ENCODE results near the gene SNX25. TPM values are rescaled to one million over a fixed set of nuclear protein-coding genes. Genes with fewer than 3 reads are reported as not detected.
"Not testable (repeated sequence)": the region's sequence is repeated elsewhere in the genome, so short reads cannot be mapped to it uniquely, and the experiment has no call there.

SNX25 gene
- total and polyA plus RNA-seq, 10 of the 15 experiments (the other 5 are each of a cell fraction or from before 2014, with no cell fraction given) = 11.2 to 117 (median 62.8) TPM

GRCh38 chr4:185362570-185362969, 153.2 kb downstream of the SNX25 start:
- H3K9me3 ChIP-seq (replicated peaks; ENCODE audit: control insufficient read depth, insufficient read depth, low read length); DNase-seq (ENCODE audit: low read depth, low spot score); FAIRE-seq; H3K4me3 ChIP-seq; H3K4me2 ChIP-seq (ENCODE audit: control insufficient read depth, insufficient read depth); H4K20me1 ChIP-seq (ENCODE audit: control insufficient read depth, insufficient read depth); H3K79me2 ChIP-seq (ENCODE audit: control insufficient read depth, insufficient read depth, low read length); in situ Hi-C loops (cut with MboI); H3K27me3 ChIP-seq (replicated peaks in 1 of 2; ENCODE audit: control insufficient read depth in 2 of 2, insufficient read depth in 2 of 2, low read length in 1 of 2); H3K4me1 ChIP-seq (ENCODE audit: control insufficient read depth, insufficient read depth, low read length); H2AFZ ChIP-seq (ENCODE audit: control insufficient read depth, low read depth, low read length); BruUV-seq (replicated peaks); intact Hi-C loops (cut with micrococcal nuclease; ENCODE audit: unreplicated experiment); H3K9ac ChIP-seq (ENCODE audit: control insufficient read depth, insufficient read depth, low read length): not testable (repeated sequence)
- POLR2A ChIA-PET = interaction anchor here (0.6 to 0.7 kb wide), 4 partner anchors 18 to 537 kb away, joined by 3 to 6 read pairs (median 4); no protein-coding TSS in a partner anchor
- peak; percentile 75 for ATAC-seq
- 79% methylated on average over 5 of the region's 6 CpGs for WGBS (ENCODE audit: insufficient coverage, insufficient replicate concordance, low lambda C conversion rate, missing lambda C conversion rate)
- Histone ChIP-seq H3K27ac (ENCODE audit: control insufficient read depth, insufficient read depth) (peak overlapping the region; percentile 17; the same call in 1 of the 2 replicates), H3K36me3 (ENCODE audit: control insufficient read depth in 2 of 2, insufficient read depth in 2 of 2, low read length in 1 of 2) (peaks cover 1 to 30% of the 10 kb centered on the region in 2 experiments; a peak in 3 of 4 replicates)
- SMC1A ChIA-PET (ENCODE audit: uncharacterized antibody, unreplicated experiment) = interaction anchor here (1.0 to 1.4 kb wide), 3 partner anchors 10 to 55 kb away, joined by 3 to 6 read pairs (median 3); no protein-coding TSS in a partner anchor
- CTCF ChIA-PET = interaction anchor here (0.7 to 1.3 kb wide), 2 partner anchors 9 to 657 kb away, joined by 3 to 7 read pairs; no protein-coding TSS in a partner anchor
- RAD21 ChIA-PET (ENCODE audit: unreplicated experiment) = interaction anchor here (1.1 to 1.2 kb wide), 3 partner anchors 10 to 57 kb away, joined by 3 to 5 read pairs (median 3); no protein-coding TSS in a partner anchor
- TF ChIP-seq MEF2A (IDR thresholded peaks at IDR 0.05; ENCODE audit: insufficient read depth, low read depth, low read length) (peak; percentile 79; the same call in 1 of the 2 replicates), MEF2B (IDR thresholded peaks at IDR 0.05; ENCODE audit: partially characterized antibody, poor library complexity, severe bottlenecking) (peak; percentile 31), EP300 (IDR thresholded peaks at IDR 0.05; ENCODE audit: borderline replicate concordance in 1 of 2, control insufficient read depth in 1 of 2, low read depth in 2 of 2, low read length in 2 of 2) (peak in 1 of 2 experiments; percentile 13; a peak in 1 of 4 replicates), RAD21 (IDR thresholded peaks at IDR 0.05; ENCODE audit: insufficient read depth, low read depth, low read length) (0 out of 2 replicates have a peak, but pooled peaks have one; percentile 0), FOXM1 (IDR thresholded peaks at IDR 0.05; ENCODE audit: low read depth, low read length) (peak; percentile 38; the same call in 1 of the 2 replicates), ZNF687 (IDR thresholded peaks at IDR 0.05) (0 out of 2 replicates have a peak, but pooled peaks have one; percentile 43), BCL3 (IDR thresholded peaks at IDR 0.05; ENCODE audit: borderline replicate concordance, insufficient read depth, low read depth, low read length, poor library complexity, severe bottlenecking) (peak; percentile 70), RUNX3 (IDR thresholded peaks at IDR 0.05; ENCODE audit: low read length) (peak; percentile 48), ZNF384 (IDR thresholded peaks at IDR 0.05; ENCODE audit: borderline replicate concordance, low read depth, low read length) (peak; percentile 71; the same call in 1 of the 2 replicates)
